22Rv1 (cell line): ENCODE data around the gene ADAMTSL2.

Experiments used
- ZFX ChIP-seq: fragments of 450-650 bp; IDR thresholded peaks from 2 replicates; pipeline ENCODE4 v1.6.1; 2017; ENCODE audit warnings: antibody characterized with exemption, borderline replicate concordance
- TF ChIP-seq, protein P1 (sequence below): fragments of 450-650 bp; IDR thresholded peaks from 2 replicates; pipeline ENCODE4 v1.5.1; 2017; ENCODE audit warnings: mild to moderate bottlenecking

DNA sequence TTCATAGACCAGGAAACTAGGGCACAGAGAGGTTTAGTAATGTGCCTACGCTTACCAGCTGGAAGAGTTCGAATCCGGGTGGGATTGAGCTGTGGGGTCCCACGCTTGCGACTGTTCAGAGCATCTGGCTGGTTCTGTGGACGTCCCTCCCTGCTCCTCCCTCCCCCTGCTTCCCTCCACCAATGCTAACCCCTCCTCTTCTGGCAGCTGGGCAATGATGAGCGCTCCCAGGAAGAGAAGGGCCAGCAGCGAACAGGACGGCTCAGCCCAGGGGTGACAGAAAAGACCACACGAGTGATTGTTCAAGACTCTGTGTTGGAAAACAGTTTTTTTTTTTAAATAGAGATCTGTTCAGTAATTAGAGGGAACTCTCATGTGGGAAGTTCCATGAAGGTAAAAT is 67.8 kb downstream of the ADAMTSL2 start:
- TF ChIP-seq, protein P1, sequence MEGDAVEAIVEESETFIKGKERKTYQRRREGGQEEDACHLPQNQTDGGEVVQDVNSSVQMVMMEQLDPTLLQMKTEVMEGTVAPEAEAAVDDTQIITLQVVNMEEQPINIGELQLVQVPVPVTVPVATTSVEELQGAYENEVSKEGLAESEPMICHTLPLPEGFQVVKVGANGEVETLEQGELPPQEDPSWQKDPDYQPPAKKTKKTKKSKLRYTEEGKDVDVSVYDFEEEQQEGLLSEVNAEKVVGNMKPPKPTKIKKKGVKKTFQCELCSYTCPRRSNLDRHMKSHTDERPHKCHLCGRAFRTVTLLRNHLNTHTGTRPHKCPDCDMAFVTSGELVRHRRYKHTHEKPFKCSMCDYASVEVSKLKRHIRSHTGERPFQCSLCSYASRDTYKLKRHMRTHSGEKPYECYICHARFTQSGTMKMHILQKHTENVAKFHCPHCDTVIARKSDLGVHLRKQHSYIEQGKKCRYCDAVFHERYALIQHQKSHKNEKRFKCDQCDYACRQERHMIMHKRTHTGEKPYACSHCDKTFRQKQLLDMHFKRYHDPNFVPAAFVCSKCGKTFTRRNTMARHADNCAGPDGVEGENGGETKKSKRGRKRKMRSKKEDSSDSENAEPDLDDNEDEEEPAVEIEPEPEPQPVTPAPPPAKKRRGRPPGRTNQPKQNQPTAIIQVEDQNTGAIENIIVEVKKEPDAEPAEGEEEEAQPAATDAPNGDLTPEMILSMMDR = no peak
- TF ChIP-seq ZFX = no peak
